ENCODE measurements around the gene CFAP97D1.

DNA sequence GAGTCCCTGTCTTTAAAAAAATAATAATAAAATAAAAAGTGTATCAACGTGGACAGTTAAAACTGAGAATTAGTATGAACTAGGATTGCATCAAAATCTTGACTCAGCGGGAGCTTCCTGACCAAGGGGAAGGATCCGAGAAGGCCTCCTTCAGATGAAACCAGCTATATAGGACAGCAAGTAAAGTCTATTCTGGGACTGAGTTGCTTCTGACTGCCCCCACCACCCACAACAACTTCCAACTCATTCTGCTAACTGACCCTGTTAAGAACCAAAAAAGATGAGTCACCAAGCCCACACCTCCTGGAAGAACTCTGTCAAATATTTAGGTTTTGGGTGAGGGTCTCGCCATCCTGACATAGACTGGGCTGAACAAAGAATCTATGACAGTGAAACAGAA lies 27.8 kb downstream of the CFAP97D1 start:
- TF ChIP-seq, protein P1, sequence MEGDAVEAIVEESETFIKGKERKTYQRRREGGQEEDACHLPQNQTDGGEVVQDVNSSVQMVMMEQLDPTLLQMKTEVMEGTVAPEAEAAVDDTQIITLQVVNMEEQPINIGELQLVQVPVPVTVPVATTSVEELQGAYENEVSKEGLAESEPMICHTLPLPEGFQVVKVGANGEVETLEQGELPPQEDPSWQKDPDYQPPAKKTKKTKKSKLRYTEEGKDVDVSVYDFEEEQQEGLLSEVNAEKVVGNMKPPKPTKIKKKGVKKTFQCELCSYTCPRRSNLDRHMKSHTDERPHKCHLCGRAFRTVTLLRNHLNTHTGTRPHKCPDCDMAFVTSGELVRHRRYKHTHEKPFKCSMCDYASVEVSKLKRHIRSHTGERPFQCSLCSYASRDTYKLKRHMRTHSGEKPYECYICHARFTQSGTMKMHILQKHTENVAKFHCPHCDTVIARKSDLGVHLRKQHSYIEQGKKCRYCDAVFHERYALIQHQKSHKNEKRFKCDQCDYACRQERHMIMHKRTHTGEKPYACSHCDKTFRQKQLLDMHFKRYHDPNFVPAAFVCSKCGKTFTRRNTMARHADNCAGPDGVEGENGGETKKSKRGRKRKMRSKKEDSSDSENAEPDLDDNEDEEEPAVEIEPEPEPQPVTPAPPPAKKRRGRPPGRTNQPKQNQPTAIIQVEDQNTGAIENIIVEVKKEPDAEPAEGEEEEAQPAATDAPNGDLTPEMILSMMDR (IDR thresholded peaks at IDR 0.05; ENCODE audit: poor library complexity): no peak
- TF ChIP-seq EZH2 (IDR thresholded peaks at IDR 0.05; ENCODE audit: borderline replicate concordance) (no peak), EZH2phosphoT487 (IDR thresholded peaks at IDR 0.05; ENCODE audit: low read depth, severe bottlenecking, unreplicated experiment) (no peak)
